K562 (cell line): ENCODE results near the gene PFDN2. TPM values are rescaled to one million over a fixed set of nuclear protein-coding genes. Genes with fewer than 3 reads are reported as not detected.

ENCODE experiments used
- AFF1 ChIP-seq, 2 experiments: fragments of 450-650 bp; IDR thresholded peaks; 2 replicates each; pipeline ENCODE4 v1.6.1; 2018; ENCODE audit warnings: mild to moderate bottlenecking in 2 of 2, low read depth in 1 of 2; ENCODE audit not compliant: partially characterized antibody in 2 of 2
- COPS2 ChIP-seq: fragments of 450-650 bp; conservative IDR thresholded peaks from 2 replicates; pipeline ENCODE4 v1.6.1; 2016; ENCODE audit warnings: mild to moderate bottlenecking, moderate library complexity
- GTF3C2 ChIP-seq: IDR thresholded peaks from 3 replicates; pipeline ENCODE4 v1.6.1; 2011; ENCODE audit warnings: borderline replicate concordance, mild to moderate bottlenecking, moderate library complexity; ENCODE audit not compliant: insufficient read length; ENCODE audit errors: extremely low read depth
- KLF1 ChIP-seq: fragments of 450-650 bp; IDR thresholded peaks from 2 replicates; pipeline ENCODE4 v1.6.1; 2016; ENCODE audit warnings: missing genetic modification characterization, missing compliant biosample characterization
- KLF10 ChIP-seq: fragments of 250-450 bp; sonication (Bioruptor Pico); IDR thresholded peaks from 2 replicates; pipeline ENCODE4 v1.6.1; 2021; ENCODE audit warnings: matching md5 sums
- POLR2G ChIP-seq: fragments of 200-400 bp; formaldehyde crosslinking; IDR thresholded peaks from 2 replicates; pipeline ENCODE4 v1.6.1; 2017; ENCODE audit warnings: low read depth, mild to moderate bottlenecking, antibody characterized with exemption, low read length, moderate library complexity
- TRIM28 ChIP-seq: fragments of 450-650 bp; IDR thresholded peaks from 2 replicates; pipeline ENCODE4 v1.6.1; 2017
- XRCC5 ChIP-seq: fragments of 200-400 bp; formaldehyde crosslinking; IDR thresholded peaks from 2 replicates; pipeline ENCODE4 v1.6.1; 2017; ENCODE audit warnings: low read depth, mild to moderate bottlenecking, low read length
- ZNF644 ChIP-seq: fragments of 200-800 bp; sonication (Bioruptor generic); IDR thresholded peaks from 2 replicates; pipeline ENCODE4 v1.6.1; 2016; ENCODE audit warnings: low read depth, missing genetic modification characterization, missing compliant biosample characterization
- polyA plus RNA-seq, 8 experiments: library from polyadenylated mRNA; depleted of rRNA in 4 of 8; stranded (reverse) in 5 of 8; unstranded in 3 of 8; fragments of >200 nt; fragmentation: Nextera tagmentation in 2 of 8; fragmentation: Illumina TruSeq in 1 of 8; extraction: Ambion mirVana in 2 of 8; extraction: Trizol in 1 of 8; gene quantifications; 2 replicates each; pipeline versions ENCODE4 v1.2.1 to v1.2.3, GENCODE V29; 2011 to 2014; ENCODE audit warnings: inconsistent platforms in 1 of 8, missing spikeins in 1 of 8
- total RNA-seq, 7 experiments: library from RNA; depleted of rRNA in 6 of 7; stranded (reverse); fragments of >200 nt in 6 of 7; fragmentation: Illumina TruSeq in 2 of 7; extraction: Trizol in 2 of 7; gene quantifications; 2 replicates each; pipeline versions ENCODE4 v1.2.1 to v1.2.3, GENCODE V29; 2011 to 2021; ENCODE audit warnings: low replicate concordance in 1 of 7
- TF ChIP-seq, protein P1 (sequence below): fragments of 450-650 bp; IDR thresholded peaks from one replicate; pipeline ENCODE4 v1.6.1; 2018; ENCODE audit warnings: mild to moderate bottlenecking, moderate library complexity; ENCODE audit not compliant: partially characterized antibody
- TF ChIP-seq, protein P2 (sequence below): sonication (generic); formaldehyde crosslinking; IDR thresholded peaks from 2 replicates; pipeline ENCODE4 v1.8.1; 2022; ENCODE audit warnings: missing genetic modification reagents
- TF ChIP-seq, protein P3 (sequence below): sonication (generic); formaldehyde crosslinking; IDR thresholded peaks from 2 replicates; pipeline ENCODE4 v1.8.1; 2022; ENCODE audit warnings: missing genetic modification reagents
- TF ChIP-seq, protein P4 (sequence below): sonication (generic); formaldehyde crosslinking; IDR thresholded peaks from 2 replicates; pipeline ENCODE4 v1.8.1; 2023; ENCODE audit warnings: mild to moderate bottlenecking, missing genetic modification reagents

PFDN2 gene
- total and polyA plus RNA-seq, 9 of the 15 experiments (the other 6 are each of a cell fraction or from before 2014, with no cell fraction given) = 50.2 to 361 (median 144) TPM

DNA sequence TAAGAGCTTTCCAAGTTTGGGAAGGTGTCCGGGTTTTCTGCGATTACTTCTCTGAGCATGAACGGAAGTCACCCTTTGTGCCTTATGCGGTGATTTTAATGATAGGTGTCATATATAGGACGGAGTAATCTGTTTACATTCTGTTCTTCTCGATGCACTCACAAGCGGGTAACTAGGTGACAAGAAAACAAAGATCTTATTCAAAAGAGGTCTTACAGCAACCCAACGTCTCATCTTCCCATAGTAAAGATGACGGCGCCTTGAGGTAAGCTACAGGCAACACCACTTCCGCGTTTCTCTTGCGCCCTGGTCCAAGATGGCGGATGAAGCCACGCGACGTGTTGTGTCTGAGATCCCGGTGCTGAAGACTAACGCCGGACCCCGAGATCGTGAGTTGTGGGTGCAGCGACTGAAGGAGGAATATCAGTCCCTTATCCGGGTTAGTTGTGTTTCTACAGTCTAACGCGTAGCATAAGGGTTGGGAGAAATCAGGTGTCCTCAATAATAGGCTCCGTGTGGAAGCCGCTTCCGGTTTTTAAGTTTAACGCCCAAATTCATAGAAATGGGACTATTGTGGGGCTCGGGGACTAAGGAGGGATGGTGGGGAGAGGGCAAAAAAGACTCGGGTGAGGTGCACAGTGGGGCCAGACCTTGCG, 36.0 kb upstream of the PFDN2 start, which contains the start of gene UFC1 (continued):
- peak; percentile 59 to 75 for TF ChIP-seq AFF1 (IDR thresholded peaks at IDR 0.05; ENCODE audit: low read depth in 1 of 2, partially characterized antibody in 2 of 2)
- no peak for TF ChIP-seq XRCC5
- TF ChIP-seq, protein P1, sequence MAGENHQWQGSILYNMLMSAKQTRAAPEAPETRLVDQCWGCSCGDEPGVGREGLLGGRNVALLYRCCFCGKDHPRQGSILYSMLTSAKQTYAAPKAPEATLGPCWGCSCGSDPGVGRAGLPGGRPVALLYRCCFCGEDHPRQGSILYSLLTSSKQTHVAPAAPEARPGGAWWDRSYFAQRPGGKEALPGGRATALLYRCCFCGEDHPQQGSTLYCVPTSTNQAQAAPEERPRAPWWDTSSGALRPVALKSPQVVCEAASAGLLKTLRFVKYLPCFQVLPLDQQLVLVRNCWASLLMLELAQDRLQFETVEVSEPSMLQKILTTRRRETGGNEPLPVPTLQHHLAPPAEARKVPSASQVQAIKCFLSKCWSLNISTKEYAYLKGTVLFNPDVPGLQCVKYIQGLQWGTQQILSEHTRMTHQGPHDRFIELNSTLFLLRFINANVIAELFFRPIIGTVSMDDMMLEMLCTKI = no peak
- TF ChIP-seq POLR2G = peak; percentile 80
- peak; percentile 91 for TF ChIP-seq ZNF644
- TF ChIP-seq COPS2 = no peak
- 0 out of 2 replicates have a peak, but pooled peaks have one; percentile 16 for TF ChIP-seq KLF1 (tag)
- TF ChIP-seq TRIM28 = no peak
- no peak for TF ChIP-seq KLF10 (CRISPR knock-in tag)
- TF ChIP-seq, protein P2, sequence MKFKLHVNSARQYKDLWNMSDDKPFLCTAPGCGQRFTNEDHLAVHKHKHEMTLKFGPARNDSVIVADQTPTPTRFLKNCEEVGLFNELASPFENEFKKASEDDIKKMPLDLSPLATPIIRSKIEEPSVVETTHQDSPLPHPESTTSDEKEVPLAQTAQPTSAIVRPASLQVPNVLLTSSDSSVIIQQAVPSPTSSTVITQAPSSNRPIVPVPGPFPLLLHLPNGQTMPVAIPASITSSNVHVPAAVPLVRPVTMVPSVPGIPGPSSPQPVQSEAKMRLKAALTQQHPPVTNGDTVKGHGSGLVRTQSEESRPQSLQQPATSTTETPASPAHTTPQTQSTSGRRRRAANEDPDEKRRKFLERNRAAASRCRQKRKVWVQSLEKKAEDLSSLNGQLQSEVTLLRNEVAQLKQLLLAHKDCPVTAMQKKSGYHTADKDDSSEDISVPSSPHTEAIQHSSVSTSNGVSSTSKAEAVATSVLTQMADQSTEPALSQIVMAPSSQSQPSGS = no peak
- TF ChIP-seq, protein P3, sequence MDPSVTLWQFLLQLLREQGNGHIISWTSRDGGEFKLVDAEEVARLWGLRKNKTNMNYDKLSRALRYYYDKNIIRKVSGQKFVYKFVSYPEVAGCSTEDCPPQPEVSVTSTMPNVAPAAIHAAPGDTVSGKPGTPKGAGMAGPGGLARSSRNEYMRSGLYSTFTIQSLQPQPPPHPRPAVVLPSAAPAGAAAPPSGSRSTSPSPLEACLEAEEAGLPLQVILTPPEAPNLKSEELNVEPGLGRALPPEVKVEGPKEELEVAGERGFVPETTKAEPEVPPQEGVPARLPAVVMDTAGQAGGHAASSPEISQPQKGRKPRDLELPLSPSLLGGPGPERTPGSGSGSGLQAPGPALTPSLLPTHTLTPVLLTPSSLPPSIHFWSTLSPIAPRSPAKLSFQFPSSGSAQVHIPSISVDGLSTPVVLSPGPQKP (CRISPR knock-in tag) = no peak
- TF ChIP-seq, protein P4, sequence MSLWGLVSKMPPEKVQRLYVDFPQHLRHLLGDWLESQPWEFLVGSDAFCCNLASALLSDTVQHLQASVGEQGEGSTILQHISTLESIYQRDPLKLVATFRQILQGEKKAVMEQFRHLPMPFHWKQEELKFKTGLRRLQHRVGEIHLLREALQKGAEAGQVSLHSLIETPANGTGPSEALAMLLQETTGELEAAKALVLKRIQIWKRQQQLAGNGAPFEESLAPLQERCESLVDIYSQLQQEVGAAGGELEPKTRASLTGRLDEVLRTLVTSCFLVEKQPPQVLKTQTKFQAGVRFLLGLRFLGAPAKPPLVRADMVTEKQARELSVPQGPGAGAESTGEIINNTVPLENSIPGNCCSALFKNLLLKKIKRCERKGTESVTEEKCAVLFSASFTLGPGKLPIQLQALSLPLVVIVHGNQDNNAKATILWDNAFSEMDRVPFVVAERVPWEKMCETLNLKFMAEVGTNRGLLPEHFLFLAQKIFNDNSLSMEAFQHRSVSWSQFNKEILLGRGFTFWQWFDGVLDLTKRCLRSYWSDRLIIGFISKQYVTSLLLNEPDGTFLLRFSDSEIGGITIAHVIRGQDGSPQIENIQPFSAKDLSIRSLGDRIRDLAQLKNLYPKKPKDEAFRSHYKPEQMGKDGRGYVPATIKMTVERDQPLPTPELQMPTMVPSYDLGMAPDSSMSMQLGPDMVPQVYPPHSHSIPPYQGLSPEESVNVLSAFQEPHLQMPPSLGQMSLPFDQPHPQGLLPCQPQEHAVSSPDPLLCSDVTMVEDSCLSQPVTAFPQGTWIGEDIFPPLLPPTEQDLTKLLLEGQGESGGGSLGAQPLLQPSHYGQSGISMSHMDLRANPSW (CRISPR knock-in tag) = no peak
- TF ChIP-seq GTF3C2 = no peak
